Measurements from ENCODE around the gene PRKN.

The PRKN gene

GRCh38 chr6:161327360-161327953 is 1400.1 kb downstream of the PRKN start:
- Histone ChIP-seq H3K27ac (ENCODE audit: low read depth, low read length, poor library complexity, severe bottlenecking) (no peak overlapping the region), H3F3A (ENCODE audit: insufficient read depth, low read length) (no peaks in the 10 kb centered on the region), H3K4me1 (ENCODE audit: insufficient read depth, low read length, severe bottlenecking) (no peaks in the 10 kb centered on the region), H3K27me3 (ENCODE audit: insufficient read depth, low read length) (no peaks in the 10 kb centered on the region), H3K9ac (ENCODE audit: low read length) (no peak overlapping the region), H3K79me2 (ENCODE audit: insufficient read depth, low read length) (no peaks in the 10 kb centered on the region), H4K20me1 (ENCODE audit: insufficient read depth, low read length) (no peaks in the 10 kb centered on the region), H3K9me3 (ENCODE audit: low read length) (peaks cover 3% of the 10 kb centered on the region; the same call in 1 of the 2 replicates), H3K4me2 (ENCODE audit: low read length) (no peak overlapping the region), H3K4me3 (ENCODE audit: low read depth, low read length, poor library complexity, severe bottlenecking) (no peak overlapping the region), H3K9me2 (ENCODE audit: low read depth, low read length) (no peaks in the 10 kb centered on the region), H2AFZ (ENCODE audit: low read length) (no peak overlapping the region), H3K36me3 (ENCODE audit: insufficient read depth, low read length) (no peaks in the 10 kb centered on the region)
- TF ChIP-seq EZH2 (IDR thresholded peaks at IDR 0.05; ENCODE audit: borderline replicate concordance, low read length) (no peak), CTCF (IDR thresholded peaks at IDR 0.05; ENCODE audit: low read length) (no peak)

GRCh38 chr6:161319231-161319630 is 1408.3 kb downstream of the PRKN start:
- Histone ChIP-seq H3K27ac (ENCODE audit: low read depth, low read length, poor library complexity, severe bottlenecking) (no peak overlapping the region), H3K9me3 (ENCODE audit: low read length) (no peaks in the 10 kb centered on the region), H3K36me3 (ENCODE audit: insufficient read depth, low read length) (no peaks in the 10 kb centered on the region), H3F3A (ENCODE audit: insufficient read depth, low read length) (no peaks in the 10 kb centered on the region), H3K4me2 (ENCODE audit: low read length) (no peak overlapping the region), H3K4me3 (ENCODE audit: low read depth, low read length, poor library complexity, severe bottlenecking) (no peak overlapping the region), H3K9me2 (ENCODE audit: low read depth, low read length) (no peaks in the 10 kb centered on the region), H2AFZ (ENCODE audit: low read length) (no peak overlapping the region), H3K4me1 (ENCODE audit: insufficient read depth, low read length, severe bottlenecking) (no peaks in the 10 kb centered on the region), H3K9ac (ENCODE audit: low read length) (no peak overlapping the region), H3K79me2 (ENCODE audit: insufficient read depth, low read length) (no peaks in the 10 kb centered on the region), H4K20me1 (ENCODE audit: insufficient read depth, low read length) (no peaks in the 10 kb centered on the region), H3K27me3 (ENCODE audit: insufficient read depth, low read length) (no peaks in the 10 kb centered on the region)
- TF ChIP-seq CTCF (IDR thresholded peaks at IDR 0.05; ENCODE audit: low read length) (no peak), EZH2 (IDR thresholded peaks at IDR 0.05; ENCODE audit: borderline replicate concordance, low read length) (no peak)

GRCh38 chr6:161318456-161318855 is 1409.1 kb downstream of the PRKN start:
- Histone ChIP-seq H3F3A (ENCODE audit: insufficient read depth, low read length) (no peaks in the 10 kb centered on the region), H3K9me3 (ENCODE audit: low read length) (no peaks in the 10 kb centered on the region), H4K20me1 (ENCODE audit: insufficient read depth, low read length) (no peaks in the 10 kb centered on the region), H3K9ac (ENCODE audit: low read length) (no peak overlapping the region), H3K4me2 (ENCODE audit: low read length) (no peak overlapping the region), H2AFZ (ENCODE audit: low read length) (no peak overlapping the region), H3K27me3 (ENCODE audit: insufficient read depth, low read length) (no peaks in the 10 kb centered on the region), H3K36me3 (ENCODE audit: insufficient read depth, low read length) (no peaks in the 10 kb centered on the region), H3K4me1 (ENCODE audit: insufficient read depth, low read length, severe bottlenecking) (no peaks in the 10 kb centered on the region), H3K4me3 (ENCODE audit: low read depth, low read length, poor library complexity, severe bottlenecking) (no peak overlapping the region), H3K9me2 (ENCODE audit: low read depth, low read length) (no peaks in the 10 kb centered on the region), H3K27ac (ENCODE audit: low read depth, low read length, poor library complexity, severe bottlenecking) (no peak overlapping the region), H3K79me2 (ENCODE audit: insufficient read depth, low read length) (no peaks in the 10 kb centered on the region)
- no peak for TF ChIP-seq EZH2 (IDR thresholded peaks at IDR 0.05; ENCODE audit: borderline replicate concordance, low read length)
- no peak for TF ChIP-seq CTCF (IDR thresholded peaks at IDR 0.05; ENCODE audit: low read length)

Measured in OCI-LY1 (cell line).